Caco-2 (cell line): Measurements from ENCODE around the gene RAB36. TPM values are rescaled to one million over a fixed set of nuclear protein-coding genes. Genes with fewer than 3 reads are reported as not detected.
A peak's percentile ranks its signal among the peaks of the same experiment; 100 is the strongest.

Experiments used
- BruUV-seq: library from RNA; stranded (reverse); fragments of 400-500 nt; replicated peaks from 2 replicates; lab custom pipeline; 2021; lab: Mats Ljungman, UMichigan
- CTCF ChIA-PET: fragments of 300-600 bp; sonication (Branson Sonifier 250); formaldehyde crosslinking; loops from one replicate; lab custom pipeline; 2022; ENCODE audit warnings: antibody characterized with exemption; lab: Charles Lee
- POLR2A ChIA-PET: fragments of 300-600 bp; sonication (Branson Sonifier 250); formaldehyde crosslinking; loops from one replicate; lab custom pipeline; 2022; ENCODE audit warnings: antibody characterized with exemption; lab: Charles Lee
- DNase-seq, 2 experiments: peaks; one replicate each; pipeline versions ENCODE4 v3.0.0 to v3.0.0-alpha.2; 2020 to 2022
- H3K27me3 ChIP-seq: replicated peaks from 2 replicates; pipeline ENCODE4 v1.6.0; 2011; ENCODE audit warnings: low read length; ENCODE audit not compliant: control insufficient read depth, insufficient read depth
- H3K36me3 ChIP-seq: 2 replicates; pipeline ENCODE4 v1.5.1; 2011; ENCODE audit warnings: low read length; ENCODE audit not compliant: control insufficient read depth, insufficient read depth
- H3K4me1 ChIP-seq: fragments of 250-450 bp; sonication (Bioruptor Pico); 2 replicates; pipeline ENCODE4 v1.5.1; 2020; ENCODE audit warnings: mild to moderate bottlenecking
- H3K4me3 ChIP-seq: 2 replicates; pipeline ENCODE4 v1.5.1; 2011; ENCODE audit warnings: low read depth, mild to moderate bottlenecking, control low read depth, low read length
- H3K9me3 ChIP-seq: fragments of 250-450 bp; sonication (Bioruptor Pico); 2 replicates; pipeline ENCODE4 v1.5.1; 2020; ENCODE audit warnings: mild to moderate bottlenecking, moderate library complexity
- H3K27ac Mint-ChIP-seq: one replicate; pipeline ENCODE4 v1.8.0; 2022; ENCODE audit warnings: mixed read lengths; ENCODE audit not compliant: unreplicated experiment
- H3K27me3 Mint-ChIP-seq: one replicate; pipeline ENCODE4 v1.8.0; 2022; ENCODE audit warnings: mixed read lengths; ENCODE audit not compliant: insufficient read depth, unreplicated experiment
- H3K36me3 Mint-ChIP-seq: one replicate; pipeline ENCODE4 v1.8.0; 2022; ENCODE audit warnings: mild to moderate bottlenecking, mixed read lengths; ENCODE audit not compliant: insufficient read depth, unreplicated experiment
- H3K4me1 Mint-ChIP-seq: one replicate; pipeline ENCODE4 v1.8.0; 2022; ENCODE audit warnings: low read depth, mixed read lengths; ENCODE audit not compliant: unreplicated experiment
- H3K4me3 Mint-ChIP-seq: one replicate; pipeline ENCODE4 v1.8.0; 2022; ENCODE audit warnings: mild to moderate bottlenecking, moderate library complexity, mixed read lengths; ENCODE audit not compliant: unreplicated experiment
- H3K9me3 Mint-ChIP-seq: one replicate; pipeline ENCODE4 v1.8.0; 2022; ENCODE audit warnings: mixed read lengths; ENCODE audit not compliant: unreplicated experiment
- CTCF ChIP-seq, 2 experiments: fragments of 200-600 bp in 1 of 2; IDR thresholded peaks; 1 replicate in 1 of 2; 2 replicates in 1 of 2; pipeline versions ENCODE4 v1.5.1 to v1.8.0; 2011 to 2022; ENCODE audit warnings: antibody characterized with exemption in 1 of 2, control low read depth in 1 of 2, inconsistent platforms in 1 of 2, low read depth in 1 of 2, low read length in 1 of 2, mild to moderate bottlenecking in 1 of 2, moderate library complexity in 1 of 2; ENCODE audit not compliant: insufficient read depth in 1 of 2, severe bottlenecking in 1 of 2, unreplicated experiment in 1 of 2
- intact Hi-C: fragments of 100-400 bp; cut with micrococcal nuclease; formaldehyde crosslinking; loops from one replicate; pipeline ENCODE4 v1.10.0; 2022; ENCODE audit not compliant: unreplicated experiment
- total RNA-seq: library from RNA; stranded (reverse); gene quantifications from 2 replicates; pipeline ENCODE4 v1.2.3, GENCODE V29; 2022

RAB36 gene
- total RNA-seq, 1 experiment from 2014 or later: 0.52 TPM

- intact Hi-C loops: no loop called here
- Mint-ChIP-seq H3K4me1 (peaks cover 4% of the 10 kb centered on the region), H3K9me3 (no peaks in the 10 kb centered on the region), H3K27me3 (no peaks in the 10 kb centered on the region), H3K27ac (no peak overlapping the region), H3K4me3 (no peak overlapping the region), H3K36me3 (peaks cover 5% of the 10 kb centered on the region)
- Histone ChIP-seq H3K27me3 (no peaks in the 10 kb centered on the region), H3K4me3 (no peak overlapping the region), H3K36me3 (no peaks in the 10 kb centered on the region), H3K4me1 (peaks cover 3% of the 10 kb centered on the region; the same call in 1 of the 2 replicates), H3K9me3 (no peaks in the 10 kb centered on the region)
- DNase-seq: no peak
- BruUV-seq: no TSS peak
- no peak for TF ChIP-seq CTCF (IDR thresholded peaks at IDR 0.05; ENCODE audit: insufficient read depth in 1 of 2, low read depth in 1 of 2, low read length in 1 of 2, severe bottlenecking in 1 of 2, unreplicated experiment in 1 of 2)
- ChIA-PET CTCF (no interaction called here), POLR2A (no interaction called here)
Measured at GRCh38 chr22:23169043-23169406, 23.7 kb downstream of the RAB36 start.

GRCh38 chr22:23175817-23176644 is 30.8 kb downstream of the RAB36 start:
- no peaks in the 10 kb centered on the region for H3K27me3 Mint-ChIP-seq
- H3K4me3 ChIP-seq: no peak overlapping the region
- H3K9me3 ChIP-seq: peaks cover 14% of the 10 kb centered on the region
- H3K4me3 Mint-ChIP-seq: no peak overlapping the region
- no peaks in the 10 kb centered on the region for H3K36me3 ChIP-seq
- no peak for DNase-seq
- peaks cover 21% of the 10 kb centered on the region for H3K4me1 Mint-ChIP-seq
- H3K4me1 ChIP-seq: peaks cover 34% of the 10 kb centered on the region
- H3K36me3 Mint-ChIP-seq: peaks cover 12% of the 10 kb centered on the region
- intact Hi-C loops: loop anchor here (5.0 kb wide), 1 partner anchor 211 kb away; no protein-coding TSS in a partner anchor
- CTCF ChIA-PET: interaction anchor here (0.8 to 5.8 kb wide), 2 partner anchors 67 to 106 kb away, joined by 3 to 57 read pairs; no protein-coding TSS in a partner anchor
- H3K9me3 Mint-ChIP-seq: peaks cover 17% of the 10 kb centered on the region
- POLR2A ChIA-PET: no interaction called here
- H3K27me3 ChIP-seq: no peaks in the 10 kb centered on the region
- no peak for TF ChIP-seq CTCF (IDR thresholded peaks at IDR 0.05; ENCODE audit: insufficient read depth in 1 of 2, low read depth in 1 of 2, low read length in 1 of 2, severe bottlenecking in 1 of 2, unreplicated experiment in 1 of 2)
- H3K27ac Mint-ChIP-seq: peak overlapping the region; percentile 60
- no TSS peak for BruUV-seq

- DNase-seq: no peak
- Mint-ChIP-seq H3K36me3 (peaks cover 12% of the 10 kb centered on the region), H3K27ac (peak overlapping the region; percentile 60), H3K9me3 (peaks cover 17% of the 10 kb centered on the region), H3K4me3 (no peak overlapping the region), H3K27me3 (no peaks in the 10 kb centered on the region), H3K4me1 (peaks cover 21% of the 10 kb centered on the region)
- Histone ChIP-seq H3K4me3 (no peak overlapping the region), H3K27me3 (no peaks in the 10 kb centered on the region), H3K36me3 (no peaks in the 10 kb centered on the region), H3K4me1 (peaks cover 34% of the 10 kb centered on the region), H3K9me3 (peaks cover 14% of the 10 kb centered on the region)
- no TSS peak for BruUV-seq
- TF ChIP-seq CTCF (IDR thresholded peaks at IDR 0.05; ENCODE audit: insufficient read depth in 1 of 2, low read depth in 1 of 2, low read length in 1 of 2, severe bottlenecking in 1 of 2, unreplicated experiment in 1 of 2): no peak
- POLR2A ChIA-PET: no interaction called here
- intact Hi-C loops: loop anchor here (5.0 kb wide), 1 partner anchor 211 kb away; no protein-coding TSS in a partner anchor
- CTCF ChIA-PET: interaction anchor here (0.8 to 5.8 kb wide), 3 partner anchors 67 to 209 kb away, joined by 3 to 57 read pairs (median 5); no protein-coding TSS in a partner anchor
Measured at GRCh38 chr22:23176645-23177027, 31.4 kb downstream of the RAB36 start.
